GM12872 (cell line): Measurements from ENCODE around the gene ARMH4.

Source experiments
- TF ChIP-seq, protein P1 (sequence below): IDR thresholded peaks from 3 replicates; pipeline ENCODE4 v1.5.1; 2011; ENCODE audit warnings: low read depth, mild to moderate bottlenecking, low read length, moderate library complexity; ENCODE audit not compliant: insufficient read depth

Gene ARMH4

DNA sequence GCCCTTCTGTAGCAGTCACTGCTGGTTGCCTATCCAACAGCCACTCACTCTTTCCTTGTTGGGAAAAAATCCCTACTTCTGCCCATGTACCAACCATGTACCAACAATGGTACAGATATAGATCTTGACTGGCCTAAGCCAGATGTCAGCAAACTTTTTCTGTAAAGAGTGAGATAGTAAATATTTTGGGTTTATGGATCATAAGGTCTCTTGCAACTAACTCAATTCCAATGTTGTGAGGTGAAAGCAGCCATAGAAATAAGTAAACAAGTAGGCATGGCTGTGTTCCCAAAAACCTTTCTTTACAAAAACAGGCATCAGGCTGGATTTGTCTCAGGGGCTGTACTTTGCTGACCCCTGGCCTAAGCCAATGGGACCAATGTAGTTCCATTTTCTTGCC is 73.5 kb downstream of the ARMH4 start:
- TF ChIP-seq, protein P1, sequence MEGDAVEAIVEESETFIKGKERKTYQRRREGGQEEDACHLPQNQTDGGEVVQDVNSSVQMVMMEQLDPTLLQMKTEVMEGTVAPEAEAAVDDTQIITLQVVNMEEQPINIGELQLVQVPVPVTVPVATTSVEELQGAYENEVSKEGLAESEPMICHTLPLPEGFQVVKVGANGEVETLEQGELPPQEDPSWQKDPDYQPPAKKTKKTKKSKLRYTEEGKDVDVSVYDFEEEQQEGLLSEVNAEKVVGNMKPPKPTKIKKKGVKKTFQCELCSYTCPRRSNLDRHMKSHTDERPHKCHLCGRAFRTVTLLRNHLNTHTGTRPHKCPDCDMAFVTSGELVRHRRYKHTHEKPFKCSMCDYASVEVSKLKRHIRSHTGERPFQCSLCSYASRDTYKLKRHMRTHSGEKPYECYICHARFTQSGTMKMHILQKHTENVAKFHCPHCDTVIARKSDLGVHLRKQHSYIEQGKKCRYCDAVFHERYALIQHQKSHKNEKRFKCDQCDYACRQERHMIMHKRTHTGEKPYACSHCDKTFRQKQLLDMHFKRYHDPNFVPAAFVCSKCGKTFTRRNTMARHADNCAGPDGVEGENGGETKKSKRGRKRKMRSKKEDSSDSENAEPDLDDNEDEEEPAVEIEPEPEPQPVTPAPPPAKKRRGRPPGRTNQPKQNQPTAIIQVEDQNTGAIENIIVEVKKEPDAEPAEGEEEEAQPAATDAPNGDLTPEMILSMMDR, result no peak

DNA sequence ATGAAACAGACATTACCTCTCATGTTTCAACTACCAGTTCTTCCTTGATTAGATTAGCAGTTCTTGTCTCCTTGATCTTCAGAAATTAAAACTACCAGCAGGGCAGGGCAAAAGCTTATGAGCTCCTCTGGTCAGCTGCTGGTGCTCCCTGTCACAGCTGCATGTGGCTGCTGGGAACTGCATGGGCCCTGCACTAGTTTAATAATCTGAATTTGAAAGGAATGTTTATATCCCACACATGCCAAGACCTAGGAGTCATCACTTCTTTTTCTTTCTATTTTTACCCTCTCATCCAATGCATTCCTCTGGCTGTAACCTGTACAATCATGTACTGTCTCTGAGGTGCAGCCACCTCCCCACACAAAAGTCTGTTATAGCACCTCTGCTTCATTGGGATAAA is 73.9 kb downstream of the ARMH4 start:
- TF ChIP-seq, protein P1, result no peak

DNA sequence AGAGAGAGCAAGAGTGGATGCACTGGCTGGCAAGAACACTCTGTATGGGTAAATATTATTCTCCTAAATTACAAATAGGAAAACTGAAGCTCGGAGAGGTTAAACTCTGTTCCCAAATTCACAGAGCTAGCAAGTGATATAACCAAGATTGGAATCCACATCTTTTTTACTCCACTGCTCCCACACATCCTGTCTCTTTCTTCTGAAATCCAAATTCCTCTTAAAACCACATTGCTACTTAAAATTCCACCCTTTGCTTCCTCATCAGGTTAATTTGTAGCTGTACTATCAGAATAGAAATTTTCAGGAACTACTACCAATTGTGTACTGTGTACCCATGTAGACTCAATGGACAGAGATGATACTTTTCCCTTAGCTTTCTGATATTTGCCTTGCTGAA is 74.4 kb downstream of the ARMH4 start:
- TF ChIP-seq, protein P1, result no peak

DNA sequence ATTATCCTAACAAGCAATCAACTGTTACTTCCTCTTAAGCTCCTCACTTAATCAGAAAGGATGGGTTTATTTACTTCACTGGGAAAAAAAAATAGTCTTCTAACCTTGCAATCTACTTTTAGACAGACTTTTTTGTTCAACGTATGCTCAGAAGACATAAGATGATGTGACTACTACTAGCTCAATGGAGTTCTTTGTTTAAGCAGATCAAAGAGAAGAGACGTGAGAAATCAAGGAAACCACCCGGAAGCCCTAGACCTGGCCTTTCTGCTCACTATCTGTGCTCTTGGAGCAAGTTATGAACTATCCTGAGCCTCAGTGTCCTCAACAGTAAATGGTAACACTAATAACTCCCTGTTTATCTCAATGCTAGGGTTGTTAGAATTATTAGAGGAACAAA is 78.5 kb downstream of the ARMH4 start:
- TF ChIP-seq, protein P1, result no peak

DNA sequence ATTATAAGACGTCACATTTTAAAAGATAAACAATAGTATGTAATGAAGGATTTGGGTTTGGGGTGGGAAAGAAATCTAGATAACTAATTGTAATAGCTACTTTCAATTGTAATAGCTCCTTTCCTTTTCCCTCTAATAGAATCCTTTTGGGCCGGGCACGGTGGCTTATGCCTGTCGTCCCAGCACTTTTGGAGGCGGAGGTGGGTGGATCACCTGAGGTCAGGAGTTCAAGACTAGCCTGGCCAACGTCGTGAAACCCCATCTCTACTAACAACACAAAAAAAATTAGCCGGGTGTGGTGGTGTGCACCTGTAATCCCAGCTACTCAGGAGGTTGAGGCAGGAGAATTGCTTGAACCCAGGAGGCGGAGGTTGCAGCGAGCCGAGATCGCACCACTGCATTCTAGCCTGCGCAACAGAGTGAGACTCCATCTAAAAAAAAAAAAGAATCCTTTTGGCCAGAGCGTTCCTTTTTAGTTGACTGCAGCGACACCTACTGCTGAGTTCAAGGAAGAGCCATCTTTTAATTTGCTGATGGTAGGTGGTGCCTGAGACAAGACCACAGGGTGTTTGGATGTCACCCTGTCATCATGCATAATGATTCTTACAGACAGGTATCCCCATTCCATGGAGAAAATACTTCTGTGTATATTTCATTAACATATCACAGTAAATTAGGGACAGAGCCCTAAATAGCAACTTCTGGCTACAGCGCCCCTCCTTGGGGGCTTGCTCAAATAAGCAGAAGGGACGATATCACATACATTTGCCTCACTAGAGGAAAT is 79.5 kb downstream of the ARMH4 start:
- TF ChIP-seq, protein P1, result peak; percentile 65

DNA sequence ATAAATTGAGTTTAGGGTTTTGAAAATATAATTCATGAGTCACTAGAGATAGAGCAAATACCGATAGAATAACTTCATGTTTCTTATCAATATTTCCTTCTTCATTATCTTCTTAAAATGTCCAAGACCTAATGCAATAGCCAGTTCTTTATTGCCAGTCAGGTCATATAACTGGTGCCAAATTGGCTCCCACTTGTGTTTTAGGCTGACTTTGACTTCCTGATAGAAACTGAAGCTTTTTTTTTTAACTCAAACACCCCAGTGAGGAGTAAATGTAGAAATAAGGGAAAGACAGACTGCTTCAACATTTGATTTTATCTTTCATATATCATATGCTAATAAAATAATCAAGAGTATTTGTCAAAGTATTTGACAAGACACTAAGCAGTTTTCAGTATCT is 80.7 kb downstream of the ARMH4 start:
- TF ChIP-seq, protein P1, result no peak

DNA sequence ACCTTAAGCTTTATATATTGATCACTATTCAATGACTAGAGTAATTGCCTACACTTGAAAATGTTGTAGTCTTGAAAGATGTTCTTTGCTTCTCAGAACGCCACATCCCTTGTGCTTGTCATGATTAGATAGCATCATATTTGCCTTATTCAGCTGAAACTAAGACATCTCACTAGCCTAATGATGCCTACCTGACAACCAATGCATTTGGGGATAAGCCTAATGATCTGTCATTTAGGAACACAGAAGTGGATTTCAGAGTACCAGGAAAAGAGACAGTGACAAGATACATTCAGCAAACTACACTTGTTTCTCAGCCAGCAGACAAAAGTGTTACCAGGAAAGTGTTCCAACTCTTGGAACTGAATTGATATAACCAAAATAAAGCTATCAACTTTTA is 83.7 kb downstream of the ARMH4 start:
- TF ChIP-seq, protein P1, result no peak
